Pulmonary artery endothelial cell (primary cell): ENCODE results near the gene PF4V1. TPM values are rescaled to one million over a fixed set of nuclear protein-coding genes. Genes with fewer than 3 reads are reported as not detected.
"Not testable (repeated sequence)": the region's sequence is repeated elsewhere in the genome, so short reads cannot be mapped to it uniquely, and the experiment has no call there.

ENCODE experiments used
- DNase-seq: peaks from one replicate; pipeline ENCODE4 v3.0.0-alpha.2; 2011; ENCODE audit warnings: low read depth, low spot score
- total RNA-seq: library from RNA; depleted of rRNA; stranded (reverse); fragments of >200 nt; gene quantifications from 2 replicates; pipeline ENCODE4 v1.2.3, GENCODE V29; 2014

Gene PF4V1
- total RNA-seq, 1 donor from 2014 or later: not detected

DNA sequence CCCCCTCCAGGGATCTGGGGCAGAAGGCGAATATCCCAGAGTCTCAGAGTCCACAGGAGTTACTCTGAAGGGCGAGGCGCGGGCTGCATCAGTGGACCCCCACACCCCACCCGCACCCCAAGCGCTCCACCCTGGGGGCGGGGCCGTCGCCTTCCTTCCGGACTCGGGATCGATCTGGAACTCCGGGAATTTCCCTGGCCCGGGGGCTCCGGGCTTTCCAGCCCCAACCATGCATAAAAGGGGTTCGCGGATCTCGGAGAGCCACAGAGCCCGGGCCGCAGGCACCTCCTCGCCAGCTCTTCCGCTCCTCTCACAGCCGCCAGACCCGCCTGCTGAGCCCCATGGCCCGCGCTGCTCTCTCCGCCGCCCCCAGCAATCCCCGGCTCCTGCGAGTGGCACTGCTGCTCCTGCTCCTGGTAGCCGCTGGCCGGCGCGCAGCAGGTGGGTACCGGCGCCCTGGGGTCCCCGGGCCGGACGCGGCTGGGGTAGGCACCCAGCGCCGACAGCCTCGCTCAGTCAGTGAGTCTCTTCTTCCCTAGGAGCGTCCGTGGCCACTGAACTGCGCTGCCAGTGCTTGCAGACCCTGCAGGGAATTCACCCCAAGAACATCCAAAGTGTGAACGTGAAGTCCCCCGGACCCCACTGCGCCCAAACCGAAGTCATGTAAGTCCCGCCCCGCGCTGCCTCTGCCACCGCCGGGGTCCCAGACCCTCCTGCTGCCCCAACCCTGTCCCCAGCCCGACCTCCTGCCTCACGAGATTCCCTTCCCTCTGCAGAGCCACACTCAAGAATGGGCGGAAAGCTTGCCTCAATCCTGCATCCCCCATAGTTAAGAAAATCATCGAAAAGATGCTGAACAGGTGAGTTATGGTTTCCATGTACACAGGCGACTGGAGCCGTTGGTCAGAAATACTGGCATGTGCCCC lies 16.3 kb downstream of the PF4V1 start, which contains the start of gene CXCL1:
Gene CXCL1, plus strand, starts transcription at position 264 of the 926 bp plus-strand sequence. Its CDS starts 78 bp downstream, at position 342.
- DNase-seq: no peak

DNA sequence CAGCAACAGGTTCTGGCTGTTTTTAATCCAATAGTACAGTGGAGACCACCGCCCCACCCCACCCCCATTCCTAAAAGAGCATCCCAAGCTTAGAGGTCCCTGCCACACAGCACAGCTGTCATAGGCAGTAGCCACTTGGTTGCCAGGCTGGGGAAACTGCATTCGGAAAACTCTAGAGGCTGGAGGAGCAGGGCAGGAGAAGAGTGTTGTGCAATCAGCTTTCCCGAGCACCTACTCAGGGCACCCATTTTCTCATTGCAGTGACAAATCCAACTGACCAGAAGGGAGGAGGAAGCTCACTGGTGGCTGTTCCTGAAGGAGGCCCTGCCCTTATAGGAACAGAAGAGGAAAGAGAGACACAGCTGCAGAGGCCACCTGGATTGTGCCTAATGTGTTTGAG lies 17.2 kb downstream of the PF4V1 start:
- DNase-seq: no peak

DNA sequence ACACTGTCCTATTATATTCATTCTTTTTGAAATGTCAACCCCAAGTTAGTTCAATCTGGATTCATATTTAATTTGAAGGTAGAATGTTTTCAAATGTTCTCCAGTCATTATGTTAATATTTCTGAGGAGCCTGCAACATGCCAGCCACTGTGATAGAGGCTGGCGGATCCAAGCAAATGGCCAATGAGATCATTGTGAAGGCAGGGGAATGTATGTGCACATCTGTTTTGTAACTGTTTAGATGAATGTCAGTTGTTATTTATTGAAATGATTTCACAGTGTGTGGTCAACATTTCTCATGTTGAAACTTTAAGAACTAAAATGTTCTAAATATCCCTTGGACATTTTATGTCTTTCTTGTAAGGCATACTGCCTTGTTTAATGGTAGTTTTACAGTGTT lies 17.7 kb downstream of the PF4V1 start:
- DNase-seq: no peak

DNA sequence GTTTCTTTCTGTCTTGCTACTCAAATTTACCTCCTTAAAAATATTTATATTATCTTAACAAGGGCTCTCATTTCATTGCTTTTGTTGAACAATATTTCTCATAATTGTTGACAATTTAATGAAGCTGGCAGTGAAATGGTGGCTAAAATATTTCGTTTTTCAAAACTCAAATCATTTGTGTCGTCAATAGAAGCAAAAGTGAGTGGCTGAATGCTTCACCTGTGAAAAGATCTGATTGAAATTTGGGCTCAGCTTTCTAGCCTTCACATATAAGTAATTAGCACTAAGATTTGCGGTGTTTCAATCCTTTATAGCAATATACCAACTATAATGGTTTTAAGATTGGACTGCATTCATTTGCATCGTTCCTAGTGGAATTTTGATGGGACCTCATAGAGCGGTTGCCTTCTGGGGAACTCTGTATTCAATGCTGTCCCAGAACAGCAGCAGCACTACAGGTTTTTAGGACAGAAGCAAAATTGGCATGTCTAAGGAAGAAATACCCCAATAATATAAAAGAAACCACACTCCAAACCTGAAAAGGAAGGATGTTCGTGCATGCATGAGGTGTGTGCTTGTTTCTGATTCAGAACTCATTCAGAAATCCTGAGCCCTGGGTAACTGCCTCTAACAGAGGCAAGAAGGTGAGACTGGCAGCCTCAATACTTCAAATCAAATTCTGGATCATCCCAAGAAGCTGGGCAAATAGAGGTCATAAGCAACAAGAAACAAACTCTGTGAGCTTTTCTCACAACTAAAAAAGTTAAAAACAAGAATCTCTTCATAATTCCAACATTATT lies 18.6 kb downstream of the PF4V1 start:
- no peak for DNase-seq

DNA sequence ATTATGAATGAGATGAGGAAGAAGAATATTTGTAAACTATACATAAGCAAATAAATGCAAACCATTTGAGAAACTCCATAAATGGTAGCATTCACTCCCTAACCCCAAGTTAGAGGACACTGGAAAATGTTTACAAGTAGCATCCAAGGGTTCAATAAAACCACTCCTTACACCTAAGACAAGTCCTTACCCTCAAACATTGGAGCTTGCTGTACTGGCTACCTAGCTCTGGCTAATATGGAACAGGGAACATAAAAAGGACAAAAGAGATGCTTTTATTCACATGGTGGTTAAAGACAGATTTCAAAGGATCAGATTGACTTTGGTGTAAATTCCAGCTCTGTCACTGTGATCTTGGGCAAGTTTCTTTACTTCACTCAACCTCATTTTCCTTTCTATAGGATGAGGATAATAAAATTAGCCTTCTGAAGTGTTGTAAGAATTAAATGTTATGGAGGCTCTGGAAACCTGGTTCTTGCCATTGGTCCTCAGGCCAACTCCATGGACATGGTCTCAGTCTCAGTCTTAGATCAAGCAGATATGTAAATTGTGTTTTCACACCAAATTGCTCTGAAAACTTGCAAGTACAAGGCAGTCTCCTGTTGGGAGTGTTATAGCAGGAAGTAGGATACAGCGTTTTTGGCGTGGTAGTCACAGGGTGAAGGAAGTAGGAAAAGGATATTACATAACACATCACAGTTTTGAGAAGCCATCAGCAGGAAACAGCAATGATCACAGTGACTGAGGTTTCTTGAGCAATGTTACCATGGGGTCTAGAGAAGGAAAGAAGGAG lies 19.4 kb downstream of the PF4V1 start:
- no peak for DNase-seq

DNA sequence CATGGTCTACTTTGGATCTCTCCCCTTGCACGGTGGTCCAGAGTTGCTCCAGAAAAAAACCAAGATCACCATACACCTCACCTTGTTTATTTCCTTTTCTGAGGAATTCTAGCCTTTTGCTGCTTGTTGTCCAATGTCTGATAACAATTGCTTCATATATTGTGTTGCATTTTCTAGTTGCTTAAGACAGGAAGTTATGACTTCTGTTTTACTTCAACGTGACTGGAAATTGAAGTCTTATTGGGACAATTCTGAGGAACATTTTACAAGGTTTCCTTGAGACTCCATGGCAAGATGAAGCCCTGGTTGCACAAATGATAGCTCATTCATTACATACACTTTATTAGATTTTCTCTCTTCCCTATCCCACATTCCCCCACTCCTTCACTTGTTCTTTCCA lies 21.3 kb downstream of the PF4V1 start:
- no peak for DNase-seq

DNA sequence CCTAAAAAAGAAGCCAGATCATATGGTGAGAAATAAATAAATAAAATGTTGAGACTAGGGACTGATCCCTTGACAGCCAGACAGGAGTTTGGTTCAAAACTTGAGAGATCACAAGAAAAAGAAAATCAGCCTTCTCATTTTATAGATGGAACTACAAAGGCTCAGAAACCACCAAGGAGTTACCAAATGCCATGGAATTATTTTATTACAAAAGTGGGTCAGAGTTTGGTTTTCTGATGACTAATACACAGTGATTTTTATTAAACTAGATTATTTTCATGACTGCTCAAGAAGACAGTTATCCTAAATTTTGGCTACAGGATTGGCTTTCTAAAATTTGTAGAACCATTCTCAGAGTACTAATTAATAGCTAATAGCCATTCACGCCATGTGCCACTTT lies 22.3 kb downstream of the PF4V1 start:
- no peak for DNase-seq

DNA sequence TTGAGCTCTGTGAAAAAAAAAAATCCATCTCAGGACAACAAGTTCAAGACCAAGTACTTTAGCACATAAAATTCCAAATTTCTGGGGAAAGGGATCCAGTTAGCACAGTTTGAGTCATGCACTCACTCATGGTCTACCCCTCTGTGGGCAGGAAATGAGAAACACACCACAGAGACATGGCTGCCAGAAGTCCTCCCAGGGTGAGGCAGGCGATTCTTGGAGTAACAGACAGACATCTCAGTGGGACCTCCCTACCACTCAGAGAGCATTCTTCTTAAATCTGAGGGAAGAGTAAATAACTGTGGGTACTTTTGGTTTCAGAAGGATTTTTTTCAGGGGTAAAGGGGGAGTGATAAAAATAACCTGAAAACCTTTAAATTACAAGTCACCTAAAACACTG lies 30.2 kb downstream of the PF4V1 start:
- DNase-seq: no peak

DNA sequence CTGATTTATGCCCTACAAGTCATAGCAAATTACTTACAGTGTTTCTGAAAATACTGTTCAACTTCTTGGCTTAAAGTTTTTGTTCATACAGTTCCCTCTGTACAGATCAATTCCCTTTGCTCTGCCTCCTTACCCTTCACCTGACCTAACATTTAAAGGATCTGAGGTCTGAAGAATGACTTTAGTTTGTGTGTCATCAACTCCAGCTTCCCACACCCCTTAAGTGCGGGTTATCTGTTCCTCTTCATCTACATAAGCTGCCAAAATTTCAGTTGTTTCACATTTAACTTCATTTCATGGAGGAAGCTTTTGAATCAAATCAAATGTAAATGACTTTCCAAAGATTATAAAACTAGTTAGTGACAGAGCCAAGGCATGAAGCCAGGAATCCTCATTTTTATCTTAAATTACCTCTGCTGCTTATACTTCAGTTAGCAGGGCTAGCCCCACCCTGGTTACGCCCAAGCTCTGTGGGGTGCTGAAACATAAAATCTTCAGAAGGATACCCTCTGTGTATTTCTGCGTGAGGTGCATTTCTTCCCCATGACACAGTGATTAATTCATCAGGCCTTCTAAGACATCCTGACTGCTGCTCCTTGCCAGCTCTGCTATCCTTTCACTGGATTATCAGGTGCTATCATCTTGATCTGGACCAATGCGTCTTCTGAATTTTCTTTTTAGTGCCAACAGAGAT lies 32.6 kb downstream of the PF4V1 start:
- no peak for DNase-seq

DNA sequence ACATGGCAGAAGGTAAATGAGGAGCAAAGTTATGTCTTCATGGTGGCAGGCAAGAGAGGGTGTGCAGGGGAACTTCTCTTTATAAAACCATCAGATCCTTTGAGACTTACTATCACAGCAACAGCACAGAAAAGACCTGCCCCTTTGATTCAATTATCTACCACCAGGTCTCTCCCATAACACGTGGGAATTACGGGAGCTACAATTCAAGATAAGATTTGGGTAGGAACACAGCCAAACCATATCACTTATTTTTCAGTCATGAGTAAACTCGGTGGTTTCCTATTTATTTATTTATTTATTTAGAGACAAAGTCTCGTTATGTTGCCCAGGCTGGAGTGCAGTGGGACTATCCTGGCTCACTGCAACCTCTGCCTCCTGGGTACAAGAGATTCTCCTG lies 38.2 kb downstream of the PF4V1 start:
- no peak for DNase-seq

DNA sequence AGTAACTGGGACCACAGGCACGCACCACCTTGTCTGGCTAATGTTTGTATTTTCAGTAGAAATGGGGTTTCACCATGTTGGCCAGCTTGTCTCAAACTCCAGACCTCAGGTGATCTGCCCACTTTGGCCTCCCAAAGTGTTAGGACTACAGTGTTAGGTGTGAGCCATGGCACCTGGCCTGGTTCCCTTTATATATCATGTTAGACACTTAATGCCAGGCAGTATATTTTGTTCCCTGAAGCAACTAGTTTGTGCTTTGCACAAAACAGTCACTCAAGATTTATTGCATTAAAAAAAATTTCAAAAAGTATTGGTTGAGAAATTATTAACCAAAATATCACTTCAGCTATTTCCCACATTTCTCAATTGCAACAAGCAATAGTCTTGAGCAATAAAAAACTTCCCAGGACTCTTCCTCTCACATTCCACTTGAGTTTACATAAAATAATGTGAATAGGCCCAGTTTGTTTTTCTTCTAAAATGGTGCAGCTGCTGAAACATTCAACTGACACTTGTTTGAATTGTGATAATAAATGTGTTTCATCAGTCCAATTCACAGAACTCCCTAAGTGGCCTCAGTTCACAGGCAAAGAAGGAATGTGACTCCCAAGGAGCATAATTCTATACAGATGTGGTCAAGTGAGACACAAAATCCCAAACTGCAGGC lies 38.8 kb downstream of the PF4V1 start:
- DNase-seq: no peak

DNA sequence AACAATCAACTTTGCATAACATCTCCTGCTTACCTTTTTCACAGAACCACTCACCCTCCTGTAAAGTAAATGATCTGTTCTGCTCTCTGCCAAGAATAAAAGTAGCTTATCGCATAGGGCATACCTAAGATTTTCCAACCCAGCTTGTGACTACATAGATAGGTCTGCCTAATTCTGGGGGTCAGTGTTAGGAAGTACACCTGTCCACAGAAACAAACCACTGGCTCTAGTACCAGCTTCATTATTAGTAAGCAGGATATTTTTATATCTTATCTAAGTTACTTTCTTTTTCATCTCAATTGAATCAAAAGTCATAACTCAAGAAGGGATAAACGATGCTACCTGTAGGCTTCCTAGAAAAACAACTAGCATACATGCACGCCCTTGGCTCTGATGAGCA lies 39.9 kb downstream of the PF4V1 start:
- DNase-seq: no peak

DNA sequence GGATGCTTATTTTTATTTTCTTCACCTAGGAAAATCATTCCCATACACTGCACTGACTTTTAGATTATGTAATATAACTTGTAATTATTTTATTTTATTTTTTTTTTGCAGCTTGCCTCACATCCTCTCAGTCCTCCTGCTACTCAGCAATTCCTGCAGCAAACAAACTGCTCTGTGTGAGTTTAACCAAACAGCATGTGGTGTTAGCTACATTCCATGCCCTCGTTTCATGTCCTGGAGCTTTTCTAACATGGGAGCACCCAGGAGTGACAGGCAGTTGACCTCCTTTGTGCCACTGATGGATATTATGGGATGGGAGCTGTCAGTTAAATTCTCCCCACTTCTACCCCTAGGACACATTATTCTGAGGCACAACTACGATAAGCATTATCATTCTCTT lies 40.9 kb downstream of the PF4V1 start:
- no peak for DNase-seq

DNA sequence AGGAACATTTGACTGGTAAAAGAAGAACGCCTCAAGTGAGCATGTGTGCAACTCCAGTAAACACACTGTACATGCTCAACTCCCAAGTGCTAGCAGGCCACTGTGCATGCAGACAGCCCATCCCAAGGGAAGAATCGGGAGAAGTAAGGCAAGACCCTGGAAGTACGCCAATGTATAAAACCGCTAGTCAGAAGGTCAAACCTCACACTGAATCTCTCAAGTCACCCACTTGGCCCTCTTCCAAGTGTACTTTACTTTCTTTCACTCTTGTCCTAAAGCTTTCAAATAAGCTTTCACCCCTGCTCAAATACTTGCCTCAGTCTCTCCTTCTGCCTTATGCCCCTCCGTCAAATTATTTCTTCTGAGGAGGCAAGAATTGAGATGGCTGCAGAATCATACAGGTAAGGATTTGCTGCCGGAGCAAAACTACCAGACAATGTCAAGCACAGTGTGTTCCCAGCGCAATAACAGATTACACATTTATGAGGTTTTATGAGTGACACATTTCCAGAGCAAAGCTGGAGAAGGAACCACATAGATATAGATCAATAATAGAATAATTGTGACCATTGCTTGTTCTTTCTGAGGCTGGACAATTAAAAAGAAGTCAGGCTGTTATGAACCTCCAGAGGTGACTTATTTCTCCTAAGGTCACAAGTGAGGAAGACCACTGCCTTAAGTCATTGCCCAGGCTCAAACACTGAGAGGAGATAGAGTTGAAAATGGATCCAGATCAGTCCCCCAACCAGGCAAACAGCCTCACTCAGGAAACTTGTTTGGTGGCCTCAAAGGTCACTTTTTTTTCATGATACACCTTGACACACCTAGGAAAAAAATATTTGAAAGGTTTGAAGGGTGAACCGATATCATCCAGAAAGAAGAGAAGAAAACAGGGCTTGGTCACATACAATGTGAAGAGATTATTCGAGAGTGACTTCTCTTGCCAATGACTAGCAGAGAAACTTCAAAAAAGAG lies 42.4 kb downstream of the PF4V1 start:
- DNase-seq: no peak

DNA sequence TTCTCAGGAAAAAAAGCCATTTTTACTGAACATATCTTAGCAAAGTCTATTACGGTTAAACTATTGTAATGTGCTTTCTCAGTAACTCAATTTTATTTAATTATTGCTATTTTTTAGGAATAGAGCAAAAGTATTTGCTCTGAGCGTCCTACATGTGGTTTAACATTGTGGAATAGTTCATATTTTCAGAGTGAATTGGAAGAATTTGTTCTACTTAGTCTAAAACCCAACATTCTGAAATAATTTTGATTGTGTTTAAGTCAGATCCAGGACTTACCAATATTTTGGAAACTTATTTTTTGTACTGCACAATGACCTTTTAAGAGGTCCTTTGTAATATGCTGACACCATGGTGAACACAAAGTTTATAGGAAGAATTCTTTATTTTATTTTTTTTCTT lies 43.3 kb downstream of the PF4V1 start:
- no peak for DNase-seq

DNA sequence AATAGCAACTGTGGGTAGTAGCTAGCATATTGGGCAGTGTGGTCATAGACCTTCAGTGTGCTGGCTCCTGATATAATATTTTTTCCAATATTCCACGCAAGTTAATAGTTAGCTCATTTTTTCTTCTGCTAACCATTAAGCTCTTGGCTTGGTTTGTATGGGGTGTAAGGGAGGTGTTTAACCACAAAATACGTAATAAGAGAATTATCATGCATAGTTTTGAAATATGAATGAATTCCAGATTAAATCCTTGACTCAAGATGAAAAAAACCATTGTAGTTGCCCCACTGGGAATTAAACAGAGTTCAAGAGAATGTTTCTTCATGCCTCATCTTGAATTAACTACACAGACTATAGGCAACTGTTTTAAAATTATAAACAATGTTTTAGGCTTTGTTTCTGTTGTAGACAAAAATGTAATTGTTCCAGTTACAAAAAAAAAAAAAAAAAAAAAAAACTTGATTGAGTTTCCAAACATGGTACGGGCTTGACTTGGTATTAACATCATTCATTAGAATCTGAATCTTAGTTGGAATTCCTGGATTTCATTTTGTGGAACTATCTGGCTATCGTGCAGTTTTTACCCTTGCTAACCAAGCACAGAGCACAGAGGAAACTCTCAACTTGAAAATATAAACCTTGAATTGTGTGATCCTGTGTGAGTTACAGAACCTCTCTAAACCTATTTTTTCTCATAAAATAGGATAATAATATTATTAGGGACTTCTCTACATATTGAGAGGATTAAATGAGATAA lies 44.5 kb downstream of the PF4V1 start:
- no peak for DNase-seq

DNA sequence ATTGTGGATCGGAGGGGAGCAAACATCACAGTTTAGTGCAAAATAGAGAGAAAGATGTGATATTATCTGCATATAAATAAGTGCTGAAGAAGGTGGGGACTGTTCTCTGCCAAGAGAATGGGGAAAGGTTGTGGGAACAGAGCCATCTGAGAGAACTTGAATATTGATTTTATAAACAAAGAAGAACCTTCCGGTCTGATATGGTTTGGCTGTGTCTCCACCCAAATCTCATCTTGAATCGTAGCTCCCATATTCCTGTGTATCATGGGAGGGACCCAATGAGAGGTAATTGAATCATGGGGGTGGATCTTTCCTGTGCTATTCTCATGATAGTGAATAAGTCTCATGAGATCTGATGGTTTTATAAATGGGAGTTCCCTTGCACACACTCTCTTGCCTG lies 46.2 kb downstream of the PF4V1 start:
- not testable (repeated sequence) for DNase-seq

DNA sequence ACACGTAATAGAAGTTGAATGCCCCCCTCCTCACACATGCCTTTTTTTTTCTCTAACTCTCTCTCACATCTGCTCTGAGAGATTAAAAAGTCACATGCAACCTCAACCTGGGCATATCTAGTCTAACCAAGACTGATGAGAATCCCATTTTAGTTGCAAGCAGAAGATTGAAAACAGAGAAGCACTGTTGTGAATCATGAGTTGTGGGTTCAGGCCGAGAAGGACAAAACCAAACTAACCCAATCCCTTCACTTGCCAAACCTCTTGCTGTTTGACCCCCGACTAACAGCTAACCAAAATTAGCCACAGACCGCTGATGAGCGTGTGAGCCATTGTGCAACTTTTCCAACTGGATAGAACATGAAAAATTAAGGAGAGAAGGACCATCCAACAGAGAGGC lies 47.9 kb downstream of the PF4V1 start:
- no peak for DNase-seq
